ENCODE data around the gene TMEM108. TPM values are rescaled to one million over a fixed set of nuclear protein-coding genes. Genes with fewer than 3 reads are reported as not detected.

The TMEM108 gene
- total RNA-seq, 1 experiment from 2014 or later, result not detected

- H3K27me3 Mint-ChIP-seq (ENCODE audit: insufficient read depth, unreplicated experiment), result peaks cover 9% of the 10 kb centered on the region
- no peak for TF ChIP-seq CTCF (IDR thresholded peaks at IDR 0.05; ENCODE audit: insufficient read depth in 1 of 2, low read depth in 1 of 2, low read length in 1 of 2, severe bottlenecking in 1 of 2, unreplicated experiment in 1 of 2)
- H3K9me3 ChIP-seq, result no peaks in the 10 kb centered on the region
- no peak for DNase-seq
- H3K4me1 Mint-ChIP-seq (ENCODE audit: low read depth, unreplicated experiment), result no peaks in the 10 kb centered on the region
- no peak overlapping the region for H3K27ac Mint-ChIP-seq (ENCODE audit: unreplicated experiment)
- ChIA-PET CTCF (no interaction called here), POLR2A (no interaction called here)
- H3K4me1 ChIP-seq, result no peaks in the 10 kb centered on the region
- BruUV-seq (replicated peaks), result no TSS peak
- H3K4me3 Mint-ChIP-seq (ENCODE audit: unreplicated experiment), result no peak overlapping the region
- H3K27me3 ChIP-seq (replicated peaks; ENCODE audit: control insufficient read depth, insufficient read depth, low read length), result 0 out of 2 replicates have a peak, but pooled peaks cover 2% of the 10 kb centered on the region
- no peak overlapping the region for H3K4me3 ChIP-seq (ENCODE audit: low read depth, low read length)
- H3K9me3 Mint-ChIP-seq (ENCODE audit: unreplicated experiment), result no peaks in the 10 kb centered on the region
- H3K36me3 Mint-ChIP-seq (ENCODE audit: insufficient read depth, unreplicated experiment), result no peaks in the 10 kb centered on the region
- no peaks in the 10 kb centered on the region for H3K36me3 ChIP-seq (ENCODE audit: control insufficient read depth, insufficient read depth, low read length)
- intact Hi-C loops (cut with micrococcal nuclease; ENCODE audit: unreplicated experiment), result no loop called here
Observed at GRCh38 chr3:133117342-133117741, 79.2 kb downstream of the TMEM108 start.

- no peak for TF ChIP-seq CTCF (IDR thresholded peaks at IDR 0.05; ENCODE audit: insufficient read depth in 1 of 2, low read depth in 1 of 2, low read length in 1 of 2, severe bottlenecking in 1 of 2, unreplicated experiment in 1 of 2)
- CTCF ChIA-PET, result no interaction called here
- Histone ChIP-seq H3K9me3 (no peaks in the 10 kb centered on the region), H3K4me1 (no peaks in the 10 kb centered on the region), H3K4me3 (ENCODE audit: low read depth, low read length) (no peak overlapping the region), H3K27me3 (replicated peaks; ENCODE audit: control insufficient read depth, insufficient read depth, low read length) (0 out of 2 replicates have a peak, but pooled peaks cover 2% of the 10 kb centered on the region), H3K36me3 (ENCODE audit: control insufficient read depth, insufficient read depth, low read length) (no peaks in the 10 kb centered on the region)
- DNase-seq, result no peak
- H3K9me3 Mint-ChIP-seq (ENCODE audit: unreplicated experiment), result no peaks in the 10 kb centered on the region
- peaks cover 9% of the 10 kb centered on the region for H3K27me3 Mint-ChIP-seq (ENCODE audit: insufficient read depth, unreplicated experiment)
- H3K36me3 Mint-ChIP-seq (ENCODE audit: insufficient read depth, unreplicated experiment), result no peaks in the 10 kb centered on the region
- intact Hi-C loops (cut with micrococcal nuclease; ENCODE audit: unreplicated experiment), result no loop called here
- no TSS peak for BruUV-seq (replicated peaks)
- H3K4me3 Mint-ChIP-seq (ENCODE audit: unreplicated experiment), result no peak overlapping the region
- no peak overlapping the region for H3K27ac Mint-ChIP-seq (ENCODE audit: unreplicated experiment)
- POLR2A ChIA-PET, result no interaction called here
- no peaks in the 10 kb centered on the region for H3K4me1 Mint-ChIP-seq (ENCODE audit: low read depth, unreplicated experiment)
Observed at GRCh38 chr3:133119176-133119575, 81.0 kb downstream of the TMEM108 start.

- peaks cover 15% of the 10 kb centered on the region for H3K27me3 Mint-ChIP-seq (ENCODE audit: insufficient read depth, unreplicated experiment)
- POLR2A ChIA-PET, result no interaction called here
- H3K27me3 ChIP-seq (replicated peaks; ENCODE audit: control insufficient read depth, insufficient read depth, low read length), result 0 out of 2 replicates have a peak, but pooled peaks cover 2% of the 10 kb centered on the region
- H3K9me3 ChIP-seq, result no peaks in the 10 kb centered on the region
- no peak overlapping the region for H3K4me3 ChIP-seq (ENCODE audit: low read depth, low read length)
- no peaks in the 10 kb centered on the region for H3K36me3 Mint-ChIP-seq (ENCODE audit: insufficient read depth, unreplicated experiment)
- no peak for TF ChIP-seq CTCF (IDR thresholded peaks at IDR 0.05; ENCODE audit: insufficient read depth in 1 of 2, low read depth in 1 of 2, low read length in 1 of 2, severe bottlenecking in 1 of 2, unreplicated experiment in 1 of 2)
- CTCF ChIA-PET, result no interaction called here
- H3K27ac Mint-ChIP-seq (ENCODE audit: unreplicated experiment), result no peak overlapping the region
- DNase-seq, result no peak
- no peaks in the 10 kb centered on the region for H3K36me3 ChIP-seq (ENCODE audit: control insufficient read depth, insufficient read depth, low read length)
- H3K4me3 Mint-ChIP-seq (ENCODE audit: unreplicated experiment), result no peak overlapping the region
- H3K4me1 ChIP-seq, result no peaks in the 10 kb centered on the region
- no TSS peak for BruUV-seq (replicated peaks)
- no peaks in the 10 kb centered on the region for H3K4me1 Mint-ChIP-seq (ENCODE audit: low read depth, unreplicated experiment)
- intact Hi-C loops (cut with micrococcal nuclease; ENCODE audit: unreplicated experiment), result no loop called here
- no peaks in the 10 kb centered on the region for H3K9me3 Mint-ChIP-seq (ENCODE audit: unreplicated experiment)
Observed at GRCh38 chr3:133121450-133121849, 83.3 kb downstream of the TMEM108 start.

All from Caco-2 (cell line).